GM21825 (cell line): ENCODE measurements around the gene PCDHA8.
"Not testable (repeated sequence)": the region's sequence is repeated elsewhere in the genome, so short reads cannot be mapped to it uniquely, and the experiment has no call there.

Experiments
- ATAC-seq: cut with Tn5 transposase; IDR thresholded peaks from one replicate; pipeline ENCODE4 v1.9.1; 2021; ENCODE audit warnings: mild to moderate bottlenecking, moderate library complexity; ENCODE audit not compliant: unreplicated experiment

Gene PCDHA8

DNA sequence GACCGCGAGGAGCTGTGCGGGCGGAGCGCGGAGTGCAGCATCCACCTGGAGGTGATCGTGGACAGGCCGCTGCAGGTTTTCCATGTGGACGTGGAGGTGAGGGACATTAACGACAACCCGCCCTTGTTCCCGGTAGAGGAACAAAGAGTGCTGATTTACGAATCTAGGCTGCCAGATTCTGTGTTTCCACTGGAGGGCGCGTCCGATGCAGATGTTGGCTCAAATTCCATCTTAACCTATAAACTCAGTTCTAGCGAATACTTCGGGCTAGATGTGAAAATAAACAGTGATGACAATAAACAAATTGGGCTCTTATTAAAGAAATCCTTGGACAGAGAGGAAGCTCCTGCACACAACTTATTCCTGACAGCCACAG, 12.6 kb upstream of the PCDHA8 start:
- no peak for ATAC-seq

DNA sequence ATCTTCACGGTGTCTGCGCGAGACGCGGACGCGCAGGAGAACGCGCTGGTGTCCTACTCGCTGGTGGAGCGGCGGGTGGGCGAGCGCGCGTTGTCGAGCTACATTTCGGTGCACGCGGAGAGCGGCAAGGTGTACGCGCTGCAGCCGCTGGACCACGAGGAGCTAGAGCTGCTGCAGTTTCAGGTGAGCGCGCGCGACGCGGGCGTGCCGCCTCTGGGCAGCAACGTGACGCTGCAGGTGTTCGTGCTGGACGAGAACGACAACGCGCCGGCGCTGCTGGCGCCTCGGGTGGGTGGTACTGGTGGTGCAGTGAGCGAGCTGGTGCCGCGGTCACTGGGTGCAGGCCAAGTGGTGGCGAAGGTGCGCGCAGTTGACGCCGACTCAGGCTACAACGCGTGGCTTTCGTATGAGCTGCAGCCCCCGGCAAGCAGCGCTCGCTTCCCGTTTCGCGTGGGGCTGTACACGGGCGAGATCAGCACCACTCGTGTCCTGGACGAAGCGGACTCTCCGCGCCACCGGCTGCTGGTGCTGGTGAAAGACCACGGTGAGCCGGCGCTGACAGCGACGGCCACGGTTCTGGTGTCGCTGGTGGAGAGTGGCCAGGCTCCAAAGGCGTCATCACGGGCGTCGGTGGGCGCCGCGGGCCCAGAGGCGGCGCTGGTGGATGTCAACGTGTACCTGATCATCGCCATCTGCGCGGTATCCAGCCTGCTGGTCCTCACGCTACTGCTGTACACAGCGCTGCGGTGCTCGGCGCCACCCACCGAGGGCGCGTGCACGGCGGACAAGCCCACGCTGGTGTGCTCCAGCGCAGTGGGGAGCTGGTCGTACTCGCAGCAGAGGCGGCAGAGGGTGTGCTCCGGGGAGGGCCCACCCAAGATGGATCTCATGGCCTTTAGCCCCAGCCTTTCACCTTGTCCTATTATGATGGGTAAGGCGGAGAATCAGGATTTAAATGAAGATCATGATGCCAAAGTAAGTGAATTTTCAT, 11.2 kb upstream of the PCDHA8 start:
- ATAC-seq = not testable (repeated sequence)

DNA sequence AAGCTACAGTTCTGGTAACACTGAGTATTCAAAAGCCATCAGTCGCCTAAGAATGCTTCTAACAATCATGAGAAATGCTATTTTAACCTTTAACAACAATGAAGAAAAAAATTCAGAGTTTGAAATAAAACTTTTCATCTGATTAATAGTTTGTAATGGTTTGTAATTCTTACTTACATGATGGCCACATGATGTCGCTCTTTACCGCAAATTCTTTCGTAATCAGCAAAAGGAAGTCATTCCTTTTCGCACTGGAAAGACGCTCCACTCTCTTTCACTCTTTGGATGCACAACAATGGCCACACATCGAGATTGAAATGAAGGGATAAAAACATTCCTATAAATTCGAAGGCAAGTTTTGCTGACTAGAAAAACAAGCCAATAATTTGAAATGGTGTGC, 7.0 kb upstream of the PCDHA8 start, which contains the start of gene PCDHA7:
PCDHA7 (plus strand) TSS at position 277 of the 400 bp plus-strand sequence; CDS start at position 392, 115 bp downstream.
- no peak for ATAC-seq

DNA sequence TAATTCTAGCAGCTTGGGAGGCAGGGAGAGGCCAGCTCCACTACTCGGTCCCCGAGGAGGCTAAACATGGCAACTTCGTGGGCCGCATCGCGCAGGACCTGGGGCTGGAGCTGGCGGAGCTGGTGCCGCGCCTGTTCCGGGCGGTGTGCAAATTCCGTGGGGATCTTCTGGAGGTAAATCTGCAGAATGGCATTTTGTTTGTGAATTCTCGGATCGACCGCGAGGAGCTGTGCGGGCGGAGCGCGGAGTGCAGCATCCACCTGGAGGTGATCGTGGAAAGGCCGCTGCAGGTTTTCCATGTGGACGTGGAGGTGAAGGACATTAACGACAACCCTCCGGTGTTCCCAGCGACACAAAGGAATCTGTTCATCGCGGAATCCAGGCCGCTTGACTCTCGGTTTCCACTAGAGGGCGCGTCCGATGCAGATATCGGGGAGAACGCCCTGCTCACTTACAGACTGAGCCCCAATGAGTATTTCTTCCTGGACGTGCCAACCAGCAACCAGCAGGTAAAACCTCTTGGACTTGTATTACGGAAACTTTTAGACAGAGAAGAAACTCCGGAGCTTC, 6.5 kb upstream of the PCDHA8 start:
- ATAC-seq = not testable (repeated sequence)

DNA sequence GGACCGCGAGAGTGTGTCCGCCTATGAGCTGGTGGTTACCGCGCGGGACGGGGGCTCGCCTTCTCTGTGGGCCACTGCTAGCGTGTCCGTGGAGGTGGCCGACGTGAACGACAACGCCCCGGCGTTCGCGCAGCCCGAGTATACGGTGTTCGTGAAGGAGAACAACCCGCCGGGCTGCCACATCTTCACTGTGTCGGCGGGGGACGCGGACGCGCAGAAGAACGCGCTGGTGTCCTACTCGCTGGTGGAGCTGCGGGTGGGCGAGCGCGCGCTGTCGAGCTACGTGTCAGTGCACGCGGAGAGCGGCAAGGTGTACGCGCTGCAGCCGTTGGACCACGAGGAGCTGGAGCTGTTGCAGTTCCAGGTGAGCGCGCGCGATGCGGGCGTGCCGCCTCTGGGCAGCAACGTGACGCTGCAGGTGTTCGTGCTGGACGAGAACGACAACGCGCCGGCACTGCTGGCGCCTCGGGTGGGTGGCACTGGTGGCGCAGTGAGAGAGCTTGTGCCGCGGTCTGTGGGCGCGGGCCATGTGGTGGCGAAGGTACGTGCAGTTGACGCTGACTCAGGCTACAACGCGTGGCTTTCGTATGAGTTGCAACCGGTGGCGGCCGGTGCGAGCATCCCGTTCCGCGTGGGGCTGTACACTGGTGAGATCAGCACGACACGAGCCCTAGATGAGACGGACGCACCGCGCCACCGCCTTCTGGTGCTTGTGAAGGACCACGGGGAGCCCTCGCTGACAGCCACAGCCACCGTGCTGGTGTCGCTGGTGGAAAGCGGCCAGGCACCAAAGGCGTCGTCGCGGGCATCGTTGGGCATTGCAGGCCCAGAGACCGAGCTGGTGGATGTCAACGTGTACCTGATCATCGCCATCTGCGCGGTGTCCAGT, 5.1 kb upstream of the PCDHA8 start:
- ATAC-seq = no peak

DNA sequence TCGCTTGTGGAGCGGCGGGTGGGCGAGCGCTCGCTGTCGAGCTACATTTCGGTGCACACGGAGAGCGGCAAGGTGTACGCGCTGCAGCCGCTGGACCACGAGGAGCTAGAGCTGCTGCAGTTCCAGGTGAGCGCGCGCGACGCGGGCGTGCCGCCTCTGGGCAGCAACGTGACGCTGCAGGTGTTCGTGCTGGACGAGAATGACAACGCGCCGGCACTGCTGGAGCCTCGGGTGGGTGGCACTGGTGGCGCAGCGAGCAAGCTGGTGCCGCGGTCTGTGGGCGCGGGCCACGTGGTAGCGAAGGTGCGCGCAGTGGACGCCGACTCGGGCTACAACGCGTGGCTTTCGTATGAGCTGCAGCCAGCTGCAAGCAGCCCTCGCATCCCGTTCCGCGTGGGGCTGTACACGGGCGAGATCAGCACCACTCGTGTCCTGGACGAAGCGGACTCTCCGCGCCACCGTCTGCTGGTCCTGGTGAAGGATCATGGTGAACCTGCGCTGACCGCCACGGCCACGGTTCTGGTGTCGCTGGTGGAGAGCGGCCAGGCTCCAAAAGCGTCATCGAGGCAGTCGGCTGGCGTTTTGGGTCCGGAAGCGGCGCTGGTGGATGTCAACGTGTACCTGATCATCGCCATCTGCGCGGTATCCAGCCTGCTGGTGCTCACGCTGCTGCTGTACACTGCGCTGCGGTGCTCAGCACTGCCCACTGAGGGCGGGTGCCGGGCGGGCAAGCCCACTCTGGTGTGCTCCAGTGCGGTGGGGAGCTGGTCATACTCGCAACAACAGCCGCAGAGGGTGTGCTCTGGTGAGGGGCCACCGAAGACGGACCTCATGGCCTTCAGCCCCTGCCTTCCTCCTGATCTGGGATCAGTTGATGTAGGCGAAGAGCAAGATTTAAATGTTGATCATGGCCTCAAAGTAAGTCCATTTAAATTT, 2.1 kb downstream of the PCDHA8 start:
- ATAC-seq = no peak

DNA sequence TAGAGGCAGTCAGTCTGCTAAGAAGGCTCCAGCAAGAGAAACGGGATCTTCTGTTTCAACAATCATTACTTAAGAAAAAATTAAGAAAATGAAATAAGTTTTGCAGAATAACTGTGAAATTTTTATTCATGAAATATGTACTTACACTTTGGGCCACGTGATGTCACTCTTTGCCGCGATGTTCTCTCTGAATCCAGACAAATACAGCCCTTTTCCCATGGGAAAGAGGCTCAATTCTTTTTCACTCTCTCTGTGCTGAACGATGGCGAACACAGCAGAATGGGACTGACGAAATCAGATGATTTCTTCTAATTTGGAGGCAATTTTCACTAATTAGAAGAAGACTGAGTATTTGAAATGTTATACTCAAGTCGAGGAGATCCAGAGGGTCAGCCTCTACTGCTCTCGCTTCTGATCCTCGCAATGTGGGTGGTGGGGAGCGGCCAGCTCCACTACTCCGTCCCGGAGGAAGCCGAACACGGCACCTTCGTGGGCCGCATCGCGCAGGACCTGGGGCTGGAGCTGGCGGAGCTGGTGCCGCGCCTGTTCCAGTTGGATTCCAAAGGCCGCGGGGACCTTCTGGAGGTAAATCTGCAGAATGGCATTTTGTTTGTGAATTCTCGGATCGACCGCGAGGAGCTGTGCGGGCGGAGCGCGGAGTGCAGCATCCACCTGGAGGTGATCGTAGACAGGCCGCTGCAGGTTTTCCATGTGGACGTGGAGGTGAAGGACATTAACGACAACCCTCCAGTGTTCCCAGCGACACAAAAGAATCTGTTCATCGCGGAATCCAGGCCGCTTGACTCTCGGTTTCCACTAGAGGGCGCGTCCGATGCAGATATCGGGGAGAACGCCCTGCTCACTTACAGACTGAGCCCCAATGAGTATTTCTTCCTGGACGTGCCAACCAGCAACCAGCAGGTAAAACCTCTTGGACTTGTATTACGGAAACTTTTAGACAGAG, 7.4 kb downstream of the PCDHA8 start, which contains the start of gene PCDHA9:
PCDHA9 (plus strand) TSS at position 244 of the 964 bp plus-strand sequence; CDS start at position 358, 114 bp downstream.
- not testable (repeated sequence) for ATAC-seq

DNA sequence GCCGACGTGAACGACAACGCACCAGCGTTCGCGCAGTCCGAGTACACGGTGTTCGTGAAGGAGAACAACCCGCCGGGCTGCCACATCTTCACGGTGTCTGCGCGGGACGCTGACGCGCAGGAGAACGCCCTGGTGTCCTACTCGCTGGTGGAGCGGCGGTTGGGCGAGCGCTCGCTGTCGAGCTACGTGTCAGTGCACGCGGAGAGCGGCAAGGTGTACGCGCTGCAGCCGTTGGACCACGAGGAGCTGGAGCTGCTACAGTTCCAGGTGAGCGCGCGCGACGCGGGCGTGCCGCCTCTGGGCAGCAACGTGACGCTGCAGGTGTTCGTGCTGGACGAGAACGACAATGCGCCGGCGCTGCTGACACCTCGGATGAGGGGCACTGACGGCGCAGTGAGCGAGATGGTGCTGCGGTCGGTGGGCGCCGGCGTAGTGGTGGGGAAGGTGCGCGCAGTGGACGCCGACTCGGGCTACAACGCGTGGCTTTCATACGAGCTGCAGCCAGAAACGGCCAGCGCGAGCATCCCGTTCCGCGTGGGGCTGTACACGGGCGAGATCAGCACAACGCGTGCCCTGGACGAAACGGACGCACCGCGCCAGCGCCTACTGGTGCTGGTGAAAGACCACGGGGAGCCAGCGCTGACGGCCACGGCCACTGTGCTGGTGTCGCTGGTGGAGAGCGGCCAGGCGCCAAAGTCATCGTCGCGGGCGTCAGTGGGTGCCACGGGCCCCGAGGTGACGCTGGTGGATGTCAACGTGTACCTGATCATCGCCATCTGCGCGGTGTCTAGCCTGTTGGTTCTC, 9.0 kb downstream of the PCDHA8 start:
- ATAC-seq = not testable (repeated sequence)

DNA sequence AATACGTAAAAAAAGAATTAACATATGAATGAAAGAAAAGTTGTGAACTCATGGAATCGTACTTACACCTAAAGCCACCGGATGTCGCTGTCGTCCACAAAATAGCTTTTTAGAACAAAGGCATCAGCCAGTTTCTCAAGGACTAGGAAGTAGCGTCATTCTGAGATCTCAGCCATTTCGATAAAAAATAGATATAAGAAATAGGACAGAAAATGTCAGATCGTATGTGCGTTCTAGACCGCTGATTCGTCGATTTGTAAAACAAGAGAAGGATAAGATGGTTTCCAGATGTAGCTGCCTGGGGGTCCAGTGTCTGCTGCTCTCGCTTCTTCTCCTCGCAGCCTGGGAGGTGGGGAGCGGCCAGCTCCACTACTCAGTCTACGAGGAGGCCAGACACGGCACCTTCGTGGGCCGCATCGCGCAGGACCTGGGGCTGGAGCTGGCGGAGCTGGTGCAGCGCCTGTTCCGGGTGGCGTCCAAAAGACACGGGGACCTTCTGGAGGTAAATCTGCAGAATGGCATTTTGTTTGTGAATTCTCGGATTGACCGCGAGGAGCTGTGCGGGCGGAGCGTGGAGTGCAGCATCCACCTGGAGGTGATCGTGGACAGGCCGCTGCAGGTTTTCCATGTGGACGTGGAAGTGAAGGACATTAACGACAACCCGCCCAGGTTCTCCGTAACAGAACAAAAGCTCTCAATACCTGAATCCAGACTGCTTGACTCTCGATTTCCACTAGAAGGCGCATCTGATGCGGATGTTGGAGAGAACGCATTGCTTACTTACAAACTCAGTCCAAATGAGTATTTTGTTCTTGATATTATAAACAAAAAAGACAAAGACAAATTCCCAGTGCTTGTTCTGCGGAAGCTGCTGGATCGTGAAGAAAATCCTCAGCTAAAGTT, 15.0 kb downstream of the PCDHA8 start, which contains the start of gene PCDHA10:
PCDHA10 (plus strand) TSS at position 126 of the 903 bp plus-strand sequence; CDS start at position 278, 152 bp downstream.
- ATAC-seq = no peak

DNA sequence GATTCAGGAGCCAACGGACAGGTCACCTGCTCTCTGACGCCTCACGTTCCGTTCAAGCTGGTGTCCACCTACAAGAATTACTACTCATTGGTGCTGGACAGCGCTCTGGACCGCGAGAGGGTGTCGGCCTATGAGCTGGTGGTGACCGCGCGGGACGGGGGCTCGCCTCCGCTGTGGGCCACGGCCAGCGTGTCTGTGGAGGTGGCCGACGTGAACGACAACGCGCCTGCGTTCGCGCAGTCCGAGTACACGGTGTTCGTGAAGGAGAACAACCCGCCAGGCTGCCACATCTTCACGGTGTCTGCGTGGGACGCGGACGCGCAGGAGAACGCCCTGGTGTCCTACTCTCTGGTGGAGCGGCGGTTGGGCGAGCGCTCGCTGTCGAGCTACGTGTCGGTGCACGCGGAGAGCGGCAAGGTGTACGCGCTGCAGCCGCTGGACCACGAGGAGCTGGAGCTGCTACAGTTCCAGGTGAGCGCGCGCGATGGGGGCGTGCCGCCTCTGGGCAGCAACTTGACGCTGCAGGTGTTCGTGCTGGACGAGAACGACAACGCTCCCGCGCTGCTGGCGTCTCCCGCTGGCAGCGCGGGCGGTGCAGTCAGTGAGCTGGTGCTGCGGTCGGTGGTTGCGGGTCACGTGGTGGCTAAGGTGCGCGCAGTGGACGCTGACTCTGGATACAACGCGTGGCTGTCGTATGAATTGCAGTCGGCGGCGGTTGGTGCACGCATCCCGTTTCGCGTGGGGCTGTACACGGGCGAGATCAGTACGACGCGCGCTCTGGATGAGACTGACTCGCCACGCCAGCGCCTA, 16.4 kb downstream of the PCDHA8 start:
- no peak for ATAC-seq

DNA sequence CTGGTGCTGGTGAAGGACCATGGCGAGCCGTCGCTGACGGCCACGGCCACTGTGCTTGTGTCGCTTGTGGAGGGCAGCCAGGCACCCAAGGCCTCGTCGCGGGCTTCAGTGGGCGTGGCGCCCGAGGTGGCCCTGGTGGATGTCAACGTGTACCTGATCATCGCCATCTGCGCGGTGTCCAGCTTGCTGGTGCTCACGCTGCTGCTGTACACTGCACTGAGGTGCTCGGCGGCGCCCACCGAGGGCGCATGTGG, 16.9 kb downstream of the PCDHA8 start:
- ATAC-seq = no peak

DNA sequence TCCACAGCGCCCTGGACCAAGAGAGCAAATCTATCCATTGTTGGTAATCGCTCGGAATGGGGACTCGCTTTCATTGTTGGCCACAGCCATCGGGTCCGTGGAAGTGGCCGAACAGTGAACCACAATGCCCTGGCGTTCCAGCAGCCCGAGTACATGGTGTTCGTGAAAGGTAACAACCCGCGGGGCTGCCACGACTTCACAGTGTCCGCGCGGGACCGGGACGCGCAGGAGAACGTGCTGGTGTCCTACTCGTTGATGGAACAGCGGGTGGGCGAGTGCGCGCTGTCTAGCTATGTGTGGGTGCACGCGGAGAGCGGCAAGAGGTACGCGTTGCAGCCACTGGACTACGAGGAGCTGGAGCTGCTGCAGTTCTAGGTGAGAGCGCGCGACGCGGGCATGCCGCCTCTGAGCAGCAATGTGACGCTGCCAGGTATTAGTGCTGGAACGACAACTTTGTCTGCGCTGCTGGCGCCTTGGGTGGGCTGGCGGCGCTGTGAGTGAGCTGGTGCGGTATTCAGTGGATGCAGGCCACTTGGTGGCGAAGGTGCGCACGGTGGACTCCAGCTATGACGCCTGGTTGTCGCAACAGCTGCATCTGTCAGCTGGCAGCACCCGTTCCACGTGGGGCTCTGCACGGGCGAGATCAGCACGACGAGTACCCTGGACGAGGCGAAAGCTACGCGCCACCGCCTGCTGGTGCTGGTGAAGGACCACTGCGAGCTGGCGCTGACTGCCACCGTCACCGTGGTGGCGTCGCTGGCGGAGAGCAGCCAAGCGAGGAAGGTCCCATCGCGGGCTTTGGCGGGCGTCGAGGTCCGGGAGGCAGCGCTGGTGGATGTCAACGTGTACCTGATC, 21.7 kb downstream of the PCDHA8 start:
- no peak for ATAC-seq

DNA sequence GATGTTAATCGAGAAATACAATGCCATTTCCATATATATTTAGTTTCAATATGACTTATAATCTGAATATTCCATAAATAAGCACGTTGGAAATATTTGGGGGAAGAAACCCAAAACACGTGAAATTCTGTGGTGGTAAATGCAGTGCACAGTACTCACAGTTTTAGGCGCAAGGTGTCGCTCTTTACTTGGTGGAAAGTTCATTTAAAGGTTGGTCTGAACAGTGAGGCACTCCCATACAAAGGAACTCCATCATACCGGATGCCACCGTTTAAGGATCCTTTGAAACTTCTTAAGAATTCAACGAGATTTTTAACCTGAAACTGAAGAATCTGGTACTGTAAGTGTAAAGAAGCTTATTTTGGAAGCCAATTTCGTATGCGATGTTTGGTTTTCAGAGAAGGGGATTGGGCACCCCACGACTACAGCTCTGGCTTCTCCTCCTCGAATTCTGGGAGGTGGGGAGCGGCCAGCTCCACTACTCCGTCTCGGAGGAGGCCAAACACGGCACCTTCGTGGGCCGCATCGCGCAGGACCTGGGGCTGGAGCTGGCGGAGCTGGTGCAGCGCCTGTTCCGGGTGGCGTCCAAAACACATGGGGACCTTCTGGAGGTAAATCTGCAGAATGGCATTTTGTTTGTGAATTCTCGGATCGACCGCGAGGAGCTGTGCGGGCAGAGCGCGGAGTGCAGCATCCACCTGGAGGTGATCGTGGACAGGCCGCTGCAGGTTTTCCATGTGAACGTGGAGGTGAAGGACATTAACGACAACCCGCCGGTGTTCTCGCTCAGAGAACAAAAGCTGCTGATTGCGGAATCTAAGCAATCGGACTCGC, 28.0 kb downstream of the PCDHA8 start, which contains the start of gene PCDHA11:
PCDHA11 (plus strand) TSS at position 237 of the 834 bp plus-strand sequence; CDS start at position 384, 147 bp downstream.
- no peak for ATAC-seq

DNA sequence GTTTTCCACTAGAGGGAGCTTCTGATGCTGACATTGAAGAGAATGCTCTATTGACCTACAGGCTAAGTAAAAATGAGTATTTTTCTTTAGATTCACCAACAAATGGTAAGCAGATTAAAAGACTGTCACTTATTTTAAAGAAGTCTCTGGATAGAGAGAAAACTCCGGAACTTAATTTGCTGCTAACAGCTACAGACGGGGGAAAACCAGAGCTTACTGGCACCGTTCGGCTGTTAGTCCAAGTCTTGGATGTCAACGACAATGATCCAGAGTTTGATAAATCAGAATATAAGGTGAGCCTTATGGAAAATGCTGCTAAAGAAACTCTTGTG, 28.5 kb downstream of the PCDHA8 start:
- ATAC-seq = no peak
